Iris pigment epithelial cell (primary cell): ENCODE data around the gene CES1.
"Not testable (repeated sequence)": the region's sequence is repeated elsewhere in the genome, so short reads cannot be mapped to it uniquely, and the experiment has no call there.

Source experiments
- DNase-seq: peaks from one replicate; pipeline ENCODE4 v3.0.0-alpha.2; 2011; ENCODE audit warnings: low read depth

Gene CES1

GRCh38 chr16:55832773-55833691 is at the start of gene CES1:
Gene CES1, minus strand, starts transcription at chr16:55833096. Its CDS starts 41 bp downstream, at chr16:55833055.
- no peak for DNase-seq

GRCh38 chr16:55876854-55877253 is 44.0 kb upstream of the CES1 start:
- no peak for DNase-seq

- no peak for DNase-seq
Observed at GRCh38 chr16:55875273-55875672, 42.4 kb upstream of the CES1 start, which contains the start of gene CES5A. Gene CES5A, minus strand, starts transcription at chr16:55875373. Its CDS starts 152 bp downstream, at chr16:55875221.

- no peak for DNase-seq
Observed at GRCh38 chr16:55873122-55873521, 40.2 kb upstream of the CES1 start.

- no peak for DNase-seq
Observed at GRCh38 chr16:55872130-55872529, 39.2 kb upstream of the CES1 start.

- DNase-seq = no peak
Observed at GRCh38 chr16:55871411-55872038, 38.6 kb upstream of the CES1 start.

- DNase-seq = no peak
Observed at GRCh38 chr16:55868980-55869379, 36.1 kb upstream of the CES1 start.

- DNase-seq = no peak
Observed at GRCh38 chr16:55868137-55868536, 35.2 kb upstream of the CES1 start.

- DNase-seq = no peak
Observed at GRCh38 chr16:55861288-55861687, 28.4 kb upstream of the CES1 start.

GRCh38 chr16:55857650-55858049 is 24.8 kb upstream of the CES1 start:
- DNase-seq = not testable (repeated sequence)

GRCh38 chr16:55856950-55857349 is 24.1 kb upstream of the CES1 start:
- DNase-seq = no peak

- peak; percentile 12 for DNase-seq
Observed at GRCh38 chr16:55853114-55853513, 20.2 kb upstream of the CES1 start.

- no peak for DNase-seq
Observed at GRCh38 chr16:55849536-55849935, 16.6 kb upstream of the CES1 start.

GRCh38 chr16:55846598-55847346 is 13.9 kb upstream of the CES1 start:
- DNase-seq = no peak

GRCh38 chr16:55843105-55843395 is 10.2 kb upstream of the CES1 start:
- DNase-seq = no peak

- DNase-seq = peak; percentile 40
Observed at GRCh38 chr16:55842369-55843104, 9.6 kb upstream of the CES1 start.

- no peak for DNase-seq
Observed at GRCh38 chr16:55839115-55839514, 6.2 kb upstream of the CES1 start.

GRCh38 chr16:55836158-55836611 is 3.3 kb upstream of the CES1 start:
- DNase-seq = no peak

- DNase-seq = no peak
Observed at GRCh38 chr16:55835581-55835980, 2.7 kb upstream of the CES1 start.

GRCh38 chr16:55835173-55835572 is 2.3 kb upstream of the CES1 start:
- DNase-seq = not testable (repeated sequence)

- DNase-seq = no peak
Observed at GRCh38 chr16:55834049-55834448, 1.2 kb upstream of the CES1 start.

GRCh38 chr16:55832425-55832772 is 497 bp downstream of the CES1 start:
- DNase-seq = no peak
